ENCODE measurements around the gene NAXE.
"Not testable (repeated sequence)": the region's sequence is repeated elsewhere in the genome, so short reads cannot be mapped to it uniquely, and the experiment has no call there.

NAXE gene

GRCh38 chr1:156552518-156552917 is 39.1 kb upstream of the NAXE start:
- Histone ChIP-seq H3K9me3 (ENCODE audit: control insufficient read depth, insufficient read depth, low read depth, low read length) (no peaks in the 10 kb centered on the region), H3K27ac (ENCODE audit: low read depth, low read length) (no peak overlapping the region), H3K9ac (ENCODE audit: low read length) (no peak overlapping the region), H3K27me3 (ENCODE audit: control insufficient read depth, insufficient read depth, low read length) (no peaks in the 10 kb centered on the region), H3K4me1 (ENCODE audit: control insufficient read depth, insufficient read depth, low read length) (no peaks in the 10 kb centered on the region), H3K36me3 (ENCODE audit: control insufficient read depth, insufficient read depth, low read length) (peaks cover 81% of the 10 kb centered on the region), H3K4me3 (ENCODE audit: low read depth, low read length) (no peak overlapping the region)

GRCh38 chr1:156552937-156553336 is 38.6 kb upstream of the NAXE start:
- H3K27ac ChIP-seq (ENCODE audit: low read depth, low read length); H3K4me3 ChIP-seq (ENCODE audit: low read depth, low read length); H3K4me1 ChIP-seq (ENCODE audit: control insufficient read depth, insufficient read depth, low read length); H3K27me3 ChIP-seq (ENCODE audit: control insufficient read depth, insufficient read depth, low read length); H3K9ac ChIP-seq (ENCODE audit: low read length); H3K9me3 ChIP-seq (ENCODE audit: control insufficient read depth, insufficient read depth, low read depth, low read length): not testable (repeated sequence)
- peaks cover 77% of the 10 kb centered on the region for H3K36me3 ChIP-seq (ENCODE audit: control insufficient read depth, insufficient read depth, low read length)

- no peaks in the 10 kb centered on the region for H3K4me1 ChIP-seq (ENCODE audit: control insufficient read depth, insufficient read depth, low read length)
- peaks cover 69% of the 10 kb centered on the region for H3K36me3 ChIP-seq (ENCODE audit: control insufficient read depth, insufficient read depth, low read length)
- no peaks in the 10 kb centered on the region for H3K9me3 ChIP-seq (ENCODE audit: control insufficient read depth, insufficient read depth, low read depth, low read length)
- no peak overlapping the region for H3K9ac ChIP-seq (ENCODE audit: low read length)
- no peak overlapping the region for H3K4me3 ChIP-seq (ENCODE audit: low read depth, low read length)
- H3K27ac ChIP-seq (ENCODE audit: low read depth, low read length): no peak overlapping the region
- no peaks in the 10 kb centered on the region for H3K27me3 ChIP-seq (ENCODE audit: control insufficient read depth, insufficient read depth, low read length)
Observed at GRCh38 chr1:156553860-156554485, 37.6 kb upstream of the NAXE start.

GRCh38 chr1:156554971-156555370 is 36.6 kb upstream of the NAXE start:
- H3K9ac ChIP-seq (ENCODE audit: low read length): no peak overlapping the region
- no peaks in the 10 kb centered on the region for H3K4me1 ChIP-seq (ENCODE audit: control insufficient read depth, insufficient read depth, low read length)
- H3K4me3 ChIP-seq (ENCODE audit: low read depth, low read length): no peak overlapping the region
- H3K27me3 ChIP-seq (ENCODE audit: control insufficient read depth, insufficient read depth, low read length): no peaks in the 10 kb centered on the region
- H3K36me3 ChIP-seq (ENCODE audit: control insufficient read depth, insufficient read depth, low read length): peaks cover 73% of the 10 kb centered on the region
- H3K27ac ChIP-seq (ENCODE audit: low read depth, low read length): no peak overlapping the region
- no peaks in the 10 kb centered on the region for H3K9me3 ChIP-seq (ENCODE audit: control insufficient read depth, insufficient read depth, low read depth, low read length)

- Histone ChIP-seq H3K9me3 (ENCODE audit: control insufficient read depth, insufficient read depth, low read depth, low read length) (no peaks in the 10 kb centered on the region), H3K9ac (ENCODE audit: low read length) (no peak overlapping the region), H3K27ac (ENCODE audit: low read depth, low read length) (no peak overlapping the region), H3K4me1 (ENCODE audit: control insufficient read depth, insufficient read depth, low read length) (no peaks in the 10 kb centered on the region), H3K36me3 (ENCODE audit: control insufficient read depth, insufficient read depth, low read length) (peaks cover 71% of the 10 kb centered on the region), H3K27me3 (ENCODE audit: control insufficient read depth, insufficient read depth, low read length) (no peaks in the 10 kb centered on the region), H3K4me3 (ENCODE audit: low read depth, low read length) (no peak overlapping the region)
Observed at GRCh38 chr1:156555715-156556114, 35.9 kb upstream of the NAXE start.

- H3K4me3 ChIP-seq (ENCODE audit: low read depth, low read length): no peak overlapping the region
- no peaks in the 10 kb centered on the region for H3K9me3 ChIP-seq (ENCODE audit: control insufficient read depth, insufficient read depth, low read depth, low read length)
- peaks cover 68% of the 10 kb centered on the region for H3K36me3 ChIP-seq (ENCODE audit: control insufficient read depth, insufficient read depth, low read length)
- H3K9ac ChIP-seq (ENCODE audit: low read length): no peak overlapping the region
- no peaks in the 10 kb centered on the region for H3K27me3 ChIP-seq (ENCODE audit: control insufficient read depth, insufficient read depth, low read length)
- H3K4me1 ChIP-seq (ENCODE audit: control insufficient read depth, insufficient read depth, low read length): no peaks in the 10 kb centered on the region
- H3K27ac ChIP-seq (ENCODE audit: low read depth, low read length): no peak overlapping the region
Observed at GRCh38 chr1:156556354-156556753, 35.2 kb upstream of the NAXE start.

- Histone ChIP-seq H3K9me3 (ENCODE audit: control insufficient read depth, insufficient read depth, low read depth, low read length) (no peaks in the 10 kb centered on the region), H3K27ac (ENCODE audit: low read depth, low read length) (no peak overlapping the region), H3K4me1 (ENCODE audit: control insufficient read depth, insufficient read depth, low read length) (no peaks in the 10 kb centered on the region), H3K4me3 (ENCODE audit: low read depth, low read length) (no peak overlapping the region), H3K36me3 (ENCODE audit: control insufficient read depth, insufficient read depth, low read length) (peaks cover 71% of the 10 kb centered on the region), H3K9ac (ENCODE audit: low read length) (no peak overlapping the region), H3K27me3 (ENCODE audit: control insufficient read depth, insufficient read depth, low read length) (no peaks in the 10 kb centered on the region)
Observed at GRCh38 chr1:156559086-156559796, 32.3 kb upstream of the NAXE start.

- Histone ChIP-seq H3K27ac (ENCODE audit: low read depth, low read length) (no peak overlapping the region), H3K9me3 (ENCODE audit: control insufficient read depth, insufficient read depth, low read depth, low read length) (no peaks in the 10 kb centered on the region), H3K27me3 (ENCODE audit: control insufficient read depth, insufficient read depth, low read length) (no peaks in the 10 kb centered on the region), H3K9ac (ENCODE audit: low read length) (no peak overlapping the region), H3K4me3 (ENCODE audit: low read depth, low read length) (no peak overlapping the region), H3K36me3 (ENCODE audit: control insufficient read depth, insufficient read depth, low read length) (peaks cover 73% of the 10 kb centered on the region), H3K4me1 (ENCODE audit: control insufficient read depth, insufficient read depth, low read length) (no peaks in the 10 kb centered on the region)
Observed at GRCh38 chr1:156559797-156560385, 31.7 kb upstream of the NAXE start.

GRCh38 chr1:156560585-156561163 is 30.9 kb upstream of the NAXE start:
- Histone ChIP-seq H3K9me3 (ENCODE audit: control insufficient read depth, insufficient read depth, low read depth, low read length) (no peaks in the 10 kb centered on the region), H3K27ac (ENCODE audit: low read depth, low read length) (no peak overlapping the region), H3K36me3 (ENCODE audit: control insufficient read depth, insufficient read depth, low read length) (peaks cover 73% of the 10 kb centered on the region), H3K27me3 (ENCODE audit: control insufficient read depth, insufficient read depth, low read length) (no peaks in the 10 kb centered on the region), H3K4me3 (ENCODE audit: low read depth, low read length) (no peak overlapping the region), H3K9ac (ENCODE audit: low read length) (no peak overlapping the region), H3K4me1 (ENCODE audit: control insufficient read depth, insufficient read depth, low read length) (no peaks in the 10 kb centered on the region)

- H3K4me1 ChIP-seq (ENCODE audit: control insufficient read depth, insufficient read depth, low read length): no peaks in the 10 kb centered on the region
- no peak overlapping the region for H3K9ac ChIP-seq (ENCODE audit: low read length)
- no peaks in the 10 kb centered on the region for H3K9me3 ChIP-seq (ENCODE audit: control insufficient read depth, insufficient read depth, low read depth, low read length)
- H3K36me3 ChIP-seq (ENCODE audit: control insufficient read depth, insufficient read depth, low read length): peaks cover 76% of the 10 kb centered on the region
- no peaks in the 10 kb centered on the region for H3K27me3 ChIP-seq (ENCODE audit: control insufficient read depth, insufficient read depth, low read length)
- no peak overlapping the region for H3K27ac ChIP-seq (ENCODE audit: low read depth, low read length)
- H3K4me3 ChIP-seq (ENCODE audit: low read depth, low read length): no peak overlapping the region
Observed at GRCh38 chr1:156565519-156565918, 26.1 kb upstream of the NAXE start.

GRCh38 chr1:156566436-156566835 is 25.1 kb upstream of the NAXE start:
- peaks cover 7% of the 10 kb centered on the region; the same call in 1 of the 2 replicates for H3K4me1 ChIP-seq (ENCODE audit: control insufficient read depth, insufficient read depth, low read length)
- H3K9me3 ChIP-seq (ENCODE audit: control insufficient read depth, insufficient read depth, low read depth, low read length): no peaks in the 10 kb centered on the region
- H3K27me3 ChIP-seq (ENCODE audit: control insufficient read depth, insufficient read depth, low read length): no peaks in the 10 kb centered on the region
- no peak overlapping the region for H3K4me3 ChIP-seq (ENCODE audit: low read depth, low read length)
- H3K27ac ChIP-seq (ENCODE audit: low read depth, low read length): no peak overlapping the region
- H3K36me3 ChIP-seq (ENCODE audit: control insufficient read depth, insufficient read depth, low read length): peaks cover 70% of the 10 kb centered on the region
- H3K9ac ChIP-seq (ENCODE audit: low read length): no peak overlapping the region
